Duodenal mucosa (tissue), 2 donors: ENCODE measurements around the gene NAV2.
A peak's percentile ranks its signal among the peaks of the same experiment; 100 is the strongest.

Experiments
- H3K27ac ChIP-seq: one replicate; pipeline ENCODE4 v1.7.0; 2013; ENCODE audit warnings: low read depth, low read length
- H3K27me3 ChIP-seq, 2 donors: one replicate each; pipeline ENCODE4 v1.7.0; 2013; ENCODE audit warnings: low read length in 2 of 2, control low read depth in 1 of 2; ENCODE audit not compliant: insufficient read depth in 2 of 2, control insufficient read depth in 1 of 2
- H3K36me3 ChIP-seq, 2 donors: one replicate each; pipeline ENCODE4 v1.7.0; 2013; ENCODE audit warnings: low read length in 2 of 2, control low read depth in 1 of 2; ENCODE audit not compliant: insufficient read depth in 2 of 2, control insufficient read depth in 1 of 2
- H3K4me1 ChIP-seq, 2 donors: one replicate each; pipeline ENCODE4 v1.7.0; 2013; ENCODE audit warnings: low read length in 2 of 2, control low read depth in 1 of 2; ENCODE audit not compliant: insufficient read depth in 2 of 2, control insufficient read depth in 1 of 2
- H3K4me3 ChIP-seq, 2 donors: one replicate each; pipeline ENCODE4 v1.7.0; 2013; ENCODE audit warnings: low read length in 2 of 2, low read depth in 1 of 2
- H3K9ac ChIP-seq, 2 donors: one replicate each; pipeline ENCODE4 v1.7.0; 2013; ENCODE audit warnings: low read length in 2 of 2, low read depth in 1 of 2
- H3K9me3 ChIP-seq, 2 donors: one replicate each; pipeline ENCODE4 v1.7.0; 2013; ENCODE audit warnings: low read length in 2 of 2, control low read depth in 1 of 2; ENCODE audit not compliant: control insufficient read depth in 1 of 2

NAV2 gene

DNA sequence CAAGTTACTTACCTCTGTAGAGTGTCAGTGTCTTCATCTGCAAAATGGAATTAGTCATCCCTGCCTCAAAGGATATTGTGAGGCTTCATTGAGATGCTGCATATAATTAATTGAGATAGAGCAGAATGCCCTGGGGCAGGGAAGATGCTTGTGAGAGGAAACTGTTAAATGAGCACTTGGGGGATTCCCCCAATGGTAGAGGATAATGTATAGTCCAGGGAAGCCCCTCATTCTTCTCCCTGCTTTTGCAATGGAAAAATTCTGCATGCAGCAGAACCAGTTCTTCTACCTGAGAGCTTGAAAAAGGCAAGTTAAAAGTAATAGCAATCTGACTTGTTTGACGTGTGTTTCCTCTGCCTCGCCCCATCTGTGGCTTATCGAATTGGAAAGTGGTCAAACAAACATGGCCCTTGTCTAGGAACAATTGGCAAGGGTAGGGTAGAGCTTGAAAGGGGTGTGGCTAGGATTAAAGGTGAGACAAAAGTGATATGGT, 90.9 kb downstream of the NAV2 start:
- H3K9me3 ChIP-seq: no peaks in the 10 kb centered on the region
- H3K4me3 ChIP-seq: peak overlapping the region in 1 of 2 donors; percentile 18
- no peaks in the 10 kb centered on the region for H3K27me3 ChIP-seq
- no peaks in the 10 kb centered on the region for H3K36me3 ChIP-seq
- H3K9ac ChIP-seq: peak overlapping the region in 1 of 2 donors; percentile 30
- peaks cover 38 to 48% of the 10 kb centered on the region in 2 donors for H3K4me1 ChIP-seq
- peak overlapping the region; percentile 64 for H3K27ac ChIP-seq

DNA sequence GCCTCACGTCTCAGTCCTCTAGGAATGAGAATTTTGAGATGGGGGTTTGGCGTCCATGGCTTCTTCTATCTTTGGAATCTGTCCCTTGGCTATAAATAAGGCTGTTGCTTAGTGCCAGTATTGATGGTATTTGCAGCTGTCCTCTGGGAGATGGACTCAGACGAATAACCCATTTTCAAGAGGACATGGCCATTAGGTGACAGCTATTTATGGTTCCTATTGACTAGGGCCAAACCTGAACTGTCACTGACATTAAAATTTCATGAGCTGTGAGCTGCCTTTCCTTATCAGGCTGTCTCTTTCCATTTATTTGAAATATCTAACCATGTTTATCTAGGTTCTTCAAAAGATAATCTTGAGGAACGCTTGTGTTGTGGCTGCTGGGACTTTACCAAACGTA, 92.7 kb downstream of the NAV2 start:
- Histone ChIP-seq H3K4me3 (no peak overlapping the region), H3K27ac (no peak overlapping the region)

DNA sequence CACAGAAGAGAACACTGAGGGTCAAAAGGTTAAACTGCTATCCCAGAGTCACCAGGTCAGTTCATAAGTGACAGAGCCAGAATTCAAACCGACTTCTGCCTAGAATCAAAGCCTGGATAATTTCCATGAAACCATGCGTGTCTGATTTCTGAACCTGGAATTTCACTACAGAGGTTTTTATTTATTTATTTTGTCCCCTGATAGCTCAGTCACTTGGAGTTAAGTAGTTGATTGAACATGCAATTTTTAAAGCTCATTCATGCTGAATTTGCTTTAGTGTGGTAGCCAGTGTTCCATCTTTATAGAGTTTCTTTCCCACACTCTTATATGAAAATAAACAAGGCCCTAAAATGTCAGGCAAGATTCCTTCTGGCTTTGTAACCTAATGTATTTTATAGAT, 93.2 kb downstream of the NAV2 start:
- Histone ChIP-seq H3K4me3 (no peak overlapping the region), H3K36me3 (no peaks in the 10 kb centered on the region), H3K9ac (no peak overlapping the region), H3K9me3 (no peaks in the 10 kb centered on the region), H3K27me3 (no peaks in the 10 kb centered on the region), H3K4me1 (peaks cover 29 to 38% of the 10 kb centered on the region in 2 donors), H3K27ac (no peak overlapping the region)

More for the DNA sequence above, 92.7 kb downstream of the NAV2 start:
- H3K27me3 ChIP-seq: no peaks in the 10 kb centered on the region
- H3K36me3 ChIP-seq: no peaks in the 10 kb centered on the region
- no peak overlapping the region for H3K9ac ChIP-seq
- H3K4me1 ChIP-seq: peaks cover 34 to 42% of the 10 kb centered on the region in 2 donors
- no peaks in the 10 kb centered on the region for H3K9me3 ChIP-seq

GRCh38 chr11:19806251-19806650, 93.6 kb downstream of the NAV2 start:
- Histone ChIP-seq H3K36me3 (no peaks in the 10 kb centered on the region), H3K27me3 (no peaks in the 10 kb centered on the region), H3K4me3 (no peak overlapping the region), H3K9me3 (no peaks in the 10 kb centered on the region), H3K27ac (no peak overlapping the region), H3K4me1 (peaks cover 25 to 36% of the 10 kb centered on the region in 2 donors), H3K9ac (no peak overlapping the region)

DNA sequence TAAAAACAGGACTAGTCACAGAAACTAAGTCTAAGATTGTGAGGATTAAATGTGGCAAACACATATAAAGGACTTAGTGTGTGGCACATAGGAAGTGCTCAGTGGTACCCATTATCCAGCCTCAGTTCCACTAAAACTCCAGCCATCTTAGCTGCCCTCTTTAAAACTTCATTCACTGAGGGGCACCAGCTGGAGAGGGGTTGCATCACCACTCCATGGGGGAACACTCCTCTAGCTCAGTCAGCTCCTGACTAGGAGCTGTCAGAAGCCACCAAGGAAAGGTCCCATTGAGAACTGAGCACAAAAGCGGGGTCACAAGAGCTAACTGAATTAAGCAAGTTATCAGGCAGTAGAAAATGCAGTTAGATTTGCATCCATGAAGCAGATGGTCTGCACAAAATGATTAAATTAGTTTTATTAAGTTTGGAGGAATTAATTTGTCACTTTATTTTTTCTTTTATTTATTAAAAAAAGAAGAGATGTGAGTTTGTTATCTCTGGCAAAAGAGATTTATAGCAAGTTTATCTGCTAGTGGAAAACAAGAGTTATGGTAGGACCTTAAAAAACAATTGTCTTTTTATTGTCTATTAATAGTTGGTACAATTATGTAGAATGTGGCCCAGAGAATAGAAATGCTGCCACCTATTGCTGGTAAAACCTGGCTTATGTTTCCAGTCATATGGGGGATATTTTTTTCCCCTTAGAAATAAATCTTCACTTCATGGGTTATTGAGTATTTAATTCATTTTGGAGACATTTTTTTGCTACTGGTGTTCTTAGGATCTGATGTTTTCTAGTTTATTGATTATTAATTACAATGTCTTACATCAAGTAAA, 95.7 kb downstream of the NAV2 start:
- Histone ChIP-seq H3K36me3 (no peaks in the 10 kb centered on the region), H3K4me3 (no peak overlapping the region), H3K9ac (no peak overlapping the region), H3K4me1 (peaks cover 8 to 22% of the 10 kb centered on the region in 2 donors), H3K27ac (no peak overlapping the region), H3K27me3 (no peaks in the 10 kb centered on the region), H3K9me3 (no peaks in the 10 kb centered on the region)

DNA sequence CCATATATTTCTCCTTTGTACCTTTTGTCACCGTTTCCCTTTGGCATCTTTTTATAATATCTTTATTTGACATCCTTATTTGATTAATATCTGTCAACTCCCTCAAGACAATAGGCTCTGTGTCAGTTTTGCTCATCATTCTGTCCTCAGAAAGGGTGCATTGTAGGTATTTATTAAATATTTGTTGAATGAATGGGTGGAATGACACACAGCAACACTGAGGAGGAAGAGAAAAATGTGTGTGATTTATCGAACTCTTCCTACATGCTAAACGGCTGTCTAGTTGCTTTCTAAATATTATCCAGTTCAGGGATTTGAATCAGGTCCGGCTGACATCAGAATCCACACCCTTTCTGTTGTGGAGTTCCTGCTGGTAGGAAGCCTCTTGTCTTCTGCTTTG, 98.2 kb downstream of the NAV2 start:
- no peaks in the 10 kb centered on the region for H3K36me3 ChIP-seq
- peaks cover 3 to 20% of the 10 kb centered on the region in 2 donors for H3K4me1 ChIP-seq
- no peak overlapping the region for H3K4me3 ChIP-seq
- H3K27ac ChIP-seq: no peak overlapping the region
- H3K27me3 ChIP-seq: no peaks in the 10 kb centered on the region
- H3K9me3 ChIP-seq: no peaks in the 10 kb centered on the region
- no peak overlapping the region for H3K9ac ChIP-seq

DNA sequence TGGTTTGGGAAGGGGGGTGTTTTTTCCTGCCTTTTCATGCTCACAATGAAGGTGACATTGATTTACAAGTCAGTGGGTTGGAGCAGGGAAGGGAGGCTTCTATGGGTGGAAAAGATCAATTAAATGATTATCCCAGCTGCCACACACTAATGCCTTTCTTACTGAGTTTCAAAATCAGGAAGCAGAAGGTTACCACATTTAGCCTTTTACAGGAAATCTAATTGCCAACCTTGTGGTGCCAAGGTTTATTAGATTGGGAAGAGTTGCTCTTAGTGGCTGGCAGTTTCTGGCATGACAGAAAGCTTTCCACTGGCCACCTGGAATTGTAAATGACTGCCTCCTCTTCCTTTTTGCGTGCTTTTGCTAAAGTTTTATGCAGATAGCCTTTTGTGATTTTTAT, 98.7 kb downstream of the NAV2 start:
- Histone ChIP-seq H3K9me3 (no peaks in the 10 kb centered on the region), H3K4me1 (peaks cover 3 to 20% of the 10 kb centered on the region in 2 donors), H3K36me3 (no peaks in the 10 kb centered on the region), H3K27ac (no peak overlapping the region), H3K9ac (no peak overlapping the region), H3K27me3 (no peaks in the 10 kb centered on the region), H3K4me3 (no peak overlapping the region)

DNA sequence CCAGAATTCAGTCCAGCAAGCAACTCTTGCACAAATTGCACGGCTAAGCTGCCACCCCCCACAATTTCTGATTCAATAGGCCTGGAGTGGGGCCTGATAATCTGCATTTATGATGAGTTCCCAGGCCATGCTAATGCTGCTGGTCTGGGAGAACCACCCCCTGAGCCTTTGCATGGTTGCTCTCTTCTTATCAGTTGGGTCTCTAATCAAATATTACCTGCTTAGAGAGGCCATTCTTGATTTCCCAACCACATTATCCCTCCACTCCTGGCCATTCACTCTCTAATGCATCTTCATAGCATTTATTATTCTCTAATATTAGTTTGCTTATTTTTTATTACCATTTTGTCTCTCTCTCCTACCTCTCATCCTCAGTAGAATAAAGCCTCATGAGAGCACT, 99.5 kb downstream of the NAV2 start:
- H3K27ac ChIP-seq: no peak overlapping the region
- H3K9me3 ChIP-seq: no peaks in the 10 kb centered on the region
- no peaks in the 10 kb centered on the region for H3K27me3 ChIP-seq
- no peaks in the 10 kb centered on the region for H3K36me3 ChIP-seq
- no peak overlapping the region for H3K9ac ChIP-seq
- peaks cover 3 to 20% of the 10 kb centered on the region in 2 donors for H3K4me1 ChIP-seq
- no peak overlapping the region for H3K4me3 ChIP-seq

DNA sequence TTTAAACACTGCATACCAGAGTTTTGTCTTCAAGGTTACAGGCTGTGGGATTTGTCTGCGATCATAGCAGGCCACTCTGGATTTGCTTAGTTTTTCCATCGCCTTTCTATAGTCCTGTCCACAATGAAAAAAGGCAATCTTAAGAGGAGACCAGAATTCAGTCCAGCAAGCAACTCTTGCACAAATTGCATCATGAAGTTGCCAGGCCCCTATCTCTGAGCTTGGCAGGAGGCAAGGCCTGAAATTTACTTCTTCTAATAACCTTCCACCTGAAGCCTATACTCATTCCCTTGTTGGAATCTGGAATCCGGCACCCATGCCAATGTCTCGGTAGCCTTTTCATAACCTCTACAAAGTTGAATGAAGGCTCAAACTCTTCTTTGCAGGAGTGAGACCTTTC, 100.1 kb downstream of the NAV2 start:
- H3K4me1 ChIP-seq: peaks cover 3 to 20% of the 10 kb centered on the region in 2 donors
- no peak overlapping the region for H3K27ac ChIP-seq
- H3K9ac ChIP-seq: no peak overlapping the region
- no peaks in the 10 kb centered on the region for H3K9me3 ChIP-seq
- H3K36me3 ChIP-seq: no peaks in the 10 kb centered on the region
- H3K27me3 ChIP-seq: no peaks in the 10 kb centered on the region
- no peak overlapping the region for H3K4me3 ChIP-seq

GRCh38 chr11:19813158-19813879, 100.7 kb downstream of the NAV2 start:
- H3K27me3 ChIP-seq: no peaks in the 10 kb centered on the region
- H3K9me3 ChIP-seq: no peaks in the 10 kb centered on the region
- H3K4me3 ChIP-seq: no peak overlapping the region
- H3K9ac ChIP-seq: no peak overlapping the region
- no peak overlapping the region for H3K27ac ChIP-seq
- peaks cover 3 to 20% of the 10 kb centered on the region in 2 donors for H3K4me1 ChIP-seq
- H3K36me3 ChIP-seq: no peaks in the 10 kb centered on the region
